ENCODE results near the gene RNASE11.

RNASE11 gene

DNA sequence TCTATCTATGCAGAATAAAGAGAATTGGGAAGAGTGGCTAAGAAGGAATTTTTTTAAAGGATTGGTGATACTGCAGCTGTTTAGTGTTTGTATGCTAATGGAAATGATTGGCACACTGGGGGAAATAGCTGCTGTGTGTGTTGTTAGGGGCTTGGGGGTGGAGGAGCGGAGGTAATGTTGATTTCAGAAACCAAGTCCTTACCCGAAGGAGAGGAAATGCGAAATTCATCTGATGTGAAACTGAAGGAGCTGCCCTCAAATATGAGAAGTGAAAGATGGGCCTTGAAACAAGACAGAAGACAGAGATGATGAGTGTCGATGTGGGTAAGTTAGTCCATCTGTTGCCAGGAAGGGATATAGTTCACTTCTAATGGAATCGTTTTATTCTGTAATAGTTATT lies 24.6 kb upstream of the RNASE11 start:
- Histone ChIP-seq H3K9me3 (ENCODE audit: low read length) (no peaks in the 10 kb centered on the region), H3K9ac (ENCODE audit: low read length) (no peak overlapping the region), H3K36me3 (ENCODE audit: insufficient read depth, low read length) (no peaks in the 10 kb centered on the region), H3K4me3 (ENCODE audit: low read depth in 1 of 2, low read length in 2 of 2) (no peak overlapping the region), H3K27me3 (ENCODE audit: control insufficient read depth in 1 of 2, insufficient read depth in 2 of 2, low read length in 2 of 2) (no peaks in the 10 kb centered on the region), H3K4me1 (ENCODE audit: insufficient read depth, low read length) (peaks cover 15% of the 10 kb centered on the region), H3K27ac (ENCODE audit: low read depth, low read length) (no peak overlapping the region)

DNA sequence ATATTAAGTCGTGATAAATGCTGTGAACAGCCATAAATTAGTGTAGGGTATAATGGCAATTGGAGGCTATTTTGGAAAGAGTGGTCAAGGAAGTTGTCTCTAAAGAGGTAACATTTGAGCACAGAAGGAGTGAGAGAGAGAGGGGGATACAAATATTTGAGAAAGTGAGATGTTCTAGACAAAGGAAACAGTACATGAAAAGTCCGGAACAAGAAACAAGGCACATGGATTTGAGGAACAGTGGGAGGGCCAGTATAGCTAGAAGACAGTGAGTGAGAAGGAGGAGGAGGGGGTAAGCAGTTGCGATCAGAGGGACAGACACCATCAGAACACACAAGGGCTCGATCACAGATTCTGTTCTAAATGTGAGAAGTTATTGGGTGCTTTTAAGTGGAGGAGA lies 23.5 kb upstream of the RNASE11 start:
- H3K4me3 ChIP-seq (ENCODE audit: low read depth in 1 of 2, low read length in 2 of 2): no peak overlapping the region
- H3K27me3 ChIP-seq (ENCODE audit: control insufficient read depth in 1 of 2, insufficient read depth in 2 of 2, low read length in 2 of 2): no peaks in the 10 kb centered on the region
- H3K9me3 ChIP-seq (ENCODE audit: low read length): no peaks in the 10 kb centered on the region
- H3K36me3 ChIP-seq (ENCODE audit: insufficient read depth, low read length): no peaks in the 10 kb centered on the region
- H3K4me1 ChIP-seq (ENCODE audit: insufficient read depth, low read length): peaks cover 15% of the 10 kb centered on the region
- no peak overlapping the region for H3K27ac ChIP-seq (ENCODE audit: low read depth, low read length)
- no peak overlapping the region for H3K9ac ChIP-seq (ENCODE audit: low read length)

GRCh38 chr14:20610002-20610765 lies 22.4 kb upstream of the RNASE11 start:
- Histone ChIP-seq H3K27ac (ENCODE audit: low read depth, low read length) (peak overlapping the region; percentile 29), H3K9me3 (ENCODE audit: low read length) (no peaks in the 10 kb centered on the region), H3K4me1 (ENCODE audit: insufficient read depth, low read length) (peaks cover 15% of the 10 kb centered on the region), H3K36me3 (ENCODE audit: insufficient read depth, low read length) (no peaks in the 10 kb centered on the region), H3K27me3 (ENCODE audit: control insufficient read depth in 1 of 2, insufficient read depth in 2 of 2, low read length in 2 of 2) (no peaks in the 10 kb centered on the region), H3K4me3 (ENCODE audit: low read depth in 1 of 2, low read length in 2 of 2) (peak overlapping the region; percentile 46 to 88), H3K9ac (ENCODE audit: low read length) (peak overlapping the region; percentile 51)

DNA sequence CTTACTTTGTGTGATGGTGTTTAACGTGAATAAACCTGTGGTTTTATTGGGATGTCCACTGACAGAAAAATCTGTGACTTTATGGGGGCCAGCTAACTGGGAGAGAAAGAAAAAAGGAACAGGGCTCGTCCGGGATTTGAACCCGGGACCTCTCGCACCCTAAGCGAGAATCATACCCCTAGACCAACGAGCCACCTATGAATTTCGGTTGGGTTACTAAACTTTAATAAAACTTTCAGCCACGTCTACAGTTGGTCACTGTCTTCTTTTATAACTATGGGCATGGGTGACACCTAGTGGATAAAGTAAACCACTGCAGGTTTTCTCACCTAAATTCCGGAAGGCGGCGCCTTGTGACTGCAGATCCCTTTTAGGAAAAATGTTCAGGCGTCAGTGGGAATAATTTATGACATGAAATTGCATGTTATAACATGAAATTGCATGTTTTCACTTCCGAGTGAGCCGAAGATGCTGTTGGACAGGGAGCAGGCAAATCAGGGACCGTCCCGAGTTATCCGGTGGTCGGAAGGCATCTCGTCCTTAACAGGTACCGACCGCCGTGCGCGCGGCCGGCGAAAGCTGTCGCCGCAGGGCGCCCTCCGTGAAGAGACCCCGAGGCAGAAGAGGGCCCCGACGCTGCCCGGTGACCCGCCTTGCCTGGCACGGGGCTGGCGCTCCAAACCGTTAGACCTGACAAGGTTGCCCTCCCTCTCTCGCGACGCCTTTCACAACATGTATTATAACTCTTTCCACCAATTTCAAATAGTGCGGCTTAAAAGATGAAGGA lies 21.6 kb upstream of the RNASE11 start:
- Histone ChIP-seq H3K9ac (ENCODE audit: low read length) (peak overlapping the region; percentile 51), H3K9me3 (ENCODE audit: low read length) (no peaks in the 10 kb centered on the region), H3K27ac (ENCODE audit: low read depth, low read length) (peak overlapping the region; percentile 29), H3K36me3 (ENCODE audit: insufficient read depth, low read length) (no peaks in the 10 kb centered on the region), H3K27me3 (ENCODE audit: control insufficient read depth in 1 of 2, insufficient read depth in 2 of 2, low read length in 2 of 2) (no peaks in the 10 kb centered on the region), H3K4me3 (ENCODE audit: low read depth in 1 of 2, low read length in 2 of 2) (peak overlapping the region; percentile 46 to 88), H3K4me1 (ENCODE audit: insufficient read depth, low read length) (peaks cover 8% of the 10 kb centered on the region)

GRCh38 chr14:20608383-20609110 lies 20.7 kb upstream of the RNASE11 start:
- Histone ChIP-seq H3K4me1 (ENCODE audit: insufficient read depth, low read length) (peaks cover 8% of the 10 kb centered on the region), H3K4me3 (ENCODE audit: low read depth in 1 of 2, low read length in 2 of 2) (no peak overlapping the region), H3K27me3 (ENCODE audit: control insufficient read depth in 1 of 2, insufficient read depth in 2 of 2, low read length in 2 of 2) (no peaks in the 10 kb centered on the region), H3K36me3 (ENCODE audit: insufficient read depth, low read length) (no peaks in the 10 kb centered on the region), H3K9me3 (ENCODE audit: low read length) (no peaks in the 10 kb centered on the region), H3K9ac (ENCODE audit: low read length) (peak overlapping the region; percentile 51), H3K27ac (ENCODE audit: low read depth, low read length) (no peak overlapping the region)

- peaks cover 8% of the 10 kb centered on the region for H3K4me1 ChIP-seq (ENCODE audit: insufficient read depth, low read length)
These were observed 19.8 kb upstream of the RNASE11 start for GRCh38 chr14:20607617-20608016.

DNA sequence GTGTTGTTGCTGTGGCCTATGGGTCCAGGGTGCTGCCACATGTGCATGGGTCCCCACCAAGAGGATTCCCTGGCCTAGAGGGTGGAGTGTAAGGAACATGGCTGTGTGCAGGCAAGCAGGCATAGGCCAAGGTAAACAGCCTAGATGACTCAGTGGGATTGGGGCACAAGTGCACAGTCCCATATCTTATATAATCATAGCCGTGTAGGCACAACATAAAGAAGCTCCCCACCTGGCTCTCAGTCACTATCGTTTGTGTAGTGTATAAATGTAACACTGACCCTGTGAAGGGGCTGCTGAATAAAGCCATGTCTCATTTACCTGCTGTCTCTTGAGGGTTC lies 19.1 kb upstream of the RNASE11 start:
- Histone ChIP-seq H3K36me3 (ENCODE audit: insufficient read depth, low read length) (no peaks in the 10 kb centered on the region), H3K27ac (ENCODE audit: low read depth, low read length) (no peak overlapping the region), H3K4me3 (ENCODE audit: low read depth in 1 of 2, low read length in 2 of 2) (no peak overlapping the region), H3K9me3 (ENCODE audit: low read length) (no peaks in the 10 kb centered on the region), H3K27me3 (ENCODE audit: control insufficient read depth in 1 of 2, insufficient read depth in 2 of 2, low read length in 2 of 2) (no peaks in the 10 kb centered on the region), H3K9ac (ENCODE audit: low read length) (no peak overlapping the region), H3K4me1 (ENCODE audit: insufficient read depth, low read length) (peaks cover 8% of the 10 kb centered on the region)

More at GRCh38 chr14:20607617-20608016, 19.8 kb upstream of the RNASE11 start:
- Histone ChIP-seq H3K27ac (ENCODE audit: low read depth, low read length) (no peak overlapping the region), H3K36me3 (ENCODE audit: insufficient read depth, low read length) (no peaks in the 10 kb centered on the region), H3K9ac (ENCODE audit: low read length) (no peak overlapping the region), H3K4me3 (ENCODE audit: low read depth in 1 of 2, low read length in 2 of 2) (no peak overlapping the region), H3K27me3 (ENCODE audit: control insufficient read depth in 1 of 2, insufficient read depth in 2 of 2, low read length in 2 of 2) (no peaks in the 10 kb centered on the region), H3K9me3 (ENCODE audit: low read length) (no peaks in the 10 kb centered on the region)

GRCh38 chr14:20606190-20606901 lies 18.5 kb upstream of the RNASE11 start:
- Histone ChIP-seq H3K27me3 (ENCODE audit: control insufficient read depth in 1 of 2, insufficient read depth in 2 of 2, low read length in 2 of 2) (no peaks in the 10 kb centered on the region), H3K4me1 (ENCODE audit: insufficient read depth, low read length) (peaks cover 8% of the 10 kb centered on the region), H3K36me3 (ENCODE audit: insufficient read depth, low read length) (no peaks in the 10 kb centered on the region), H3K27ac (ENCODE audit: low read depth, low read length) (no peak overlapping the region), H3K9me3 (ENCODE audit: low read length) (no peaks in the 10 kb centered on the region), H3K9ac (ENCODE audit: low read length) (no peak overlapping the region), H3K4me3 (ENCODE audit: low read depth in 1 of 2, low read length in 2 of 2) (no peak overlapping the region)

GRCh38 chr14:20603813-20604690 lies 16.3 kb upstream of the RNASE11 start:
- no peaks in the 10 kb centered on the region for H3K4me1 ChIP-seq (ENCODE audit: insufficient read depth, low read length)
- no peaks in the 10 kb centered on the region for H3K36me3 ChIP-seq (ENCODE audit: insufficient read depth, low read length)
- no peak overlapping the region for H3K9ac ChIP-seq (ENCODE audit: low read length)
- no peak overlapping the region for H3K4me3 ChIP-seq (ENCODE audit: low read depth in 1 of 2, low read length in 2 of 2)
- H3K27me3 ChIP-seq (ENCODE audit: control insufficient read depth in 1 of 2, insufficient read depth in 2 of 2, low read length in 2 of 2): no peaks in the 10 kb centered on the region
- no peaks in the 10 kb centered on the region for H3K9me3 ChIP-seq (ENCODE audit: low read length)
- no peak overlapping the region for H3K27ac ChIP-seq (ENCODE audit: low read depth, low read length)

- Histone ChIP-seq H3K9ac (ENCODE audit: low read length) (no peak overlapping the region), H3K36me3 (ENCODE audit: insufficient read depth, low read length) (no peaks in the 10 kb centered on the region), H3K4me3 (ENCODE audit: low read depth in 1 of 2, low read length in 2 of 2) (no peak overlapping the region), H3K27ac (ENCODE audit: low read depth, low read length) (no peak overlapping the region), H3K9me3 (ENCODE audit: low read length) (no peaks in the 10 kb centered on the region), H3K4me1 (ENCODE audit: insufficient read depth, low read length) (no peaks in the 10 kb centered on the region), H3K27me3 (ENCODE audit: control insufficient read depth in 1 of 2, insufficient read depth in 2 of 2, low read length in 2 of 2) (no peaks in the 10 kb centered on the region)
These were observed 14.8 kb upstream of the RNASE11 start for GRCh38 chr14:20602583-20602982.
